HG03066 (cell line): ENCODE data around the gene KMT2A.
"Not testable (repeated sequence)": the region's sequence is repeated elsewhere in the genome, so short reads cannot be mapped to it uniquely, and the experiment has no call there.

Source experiments
- ATAC-seq: cut with Tn5 transposase; IDR thresholded peaks from one replicate; pipeline ENCODE4 v1.9.1; 2021; ENCODE audit warnings: low read depth; ENCODE audit not compliant: unreplicated experiment

The KMT2A gene

DNA sequence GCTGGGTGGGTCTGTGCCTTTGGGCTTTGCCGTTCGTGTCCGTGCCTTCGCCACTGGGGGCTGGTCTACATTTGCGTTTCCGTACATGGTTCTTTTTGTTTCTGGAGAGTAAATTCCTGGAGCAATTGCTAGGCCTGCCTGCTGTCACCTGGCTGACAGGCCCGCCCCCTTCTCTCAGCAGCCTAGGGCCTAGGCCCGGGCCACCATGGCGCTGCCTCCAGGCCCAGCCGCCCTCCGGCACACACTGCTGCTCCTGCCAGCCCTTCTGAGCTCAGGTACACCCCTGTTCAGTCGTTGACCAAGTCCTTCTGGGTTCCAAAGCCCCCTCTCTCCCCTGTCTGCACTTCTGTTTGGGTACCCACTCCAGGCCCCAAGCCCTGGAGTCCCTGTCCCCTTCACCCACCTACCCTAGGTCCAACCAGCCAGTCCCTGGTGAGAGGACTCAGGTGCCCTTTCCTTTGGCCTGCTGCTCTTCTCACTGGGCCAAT lies 95.3 kb downstream of the KMT2A start:
- ATAC-seq: peak; percentile 6

DNA sequence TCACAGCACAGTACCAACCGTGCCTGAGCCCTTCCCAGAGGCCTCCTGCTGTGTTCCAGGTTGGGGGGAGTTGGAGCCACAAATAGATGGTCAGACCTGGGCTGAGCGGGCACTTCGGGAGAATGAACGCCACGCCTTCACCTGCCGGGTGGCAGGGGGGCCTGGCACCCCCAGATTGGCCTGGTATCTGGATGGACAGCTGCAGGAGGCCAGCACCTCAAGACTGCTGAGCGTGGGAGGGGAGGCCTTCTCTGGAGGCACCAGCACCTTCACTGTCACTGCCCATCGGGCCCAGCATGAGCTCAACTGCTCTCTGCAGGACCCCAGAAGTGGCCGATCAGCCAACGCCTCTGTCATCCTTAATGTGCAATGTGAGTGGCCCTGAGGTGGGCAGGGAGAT lies 95.8 kb downstream of the KMT2A start:
- ATAC-seq: no peak

DNA sequence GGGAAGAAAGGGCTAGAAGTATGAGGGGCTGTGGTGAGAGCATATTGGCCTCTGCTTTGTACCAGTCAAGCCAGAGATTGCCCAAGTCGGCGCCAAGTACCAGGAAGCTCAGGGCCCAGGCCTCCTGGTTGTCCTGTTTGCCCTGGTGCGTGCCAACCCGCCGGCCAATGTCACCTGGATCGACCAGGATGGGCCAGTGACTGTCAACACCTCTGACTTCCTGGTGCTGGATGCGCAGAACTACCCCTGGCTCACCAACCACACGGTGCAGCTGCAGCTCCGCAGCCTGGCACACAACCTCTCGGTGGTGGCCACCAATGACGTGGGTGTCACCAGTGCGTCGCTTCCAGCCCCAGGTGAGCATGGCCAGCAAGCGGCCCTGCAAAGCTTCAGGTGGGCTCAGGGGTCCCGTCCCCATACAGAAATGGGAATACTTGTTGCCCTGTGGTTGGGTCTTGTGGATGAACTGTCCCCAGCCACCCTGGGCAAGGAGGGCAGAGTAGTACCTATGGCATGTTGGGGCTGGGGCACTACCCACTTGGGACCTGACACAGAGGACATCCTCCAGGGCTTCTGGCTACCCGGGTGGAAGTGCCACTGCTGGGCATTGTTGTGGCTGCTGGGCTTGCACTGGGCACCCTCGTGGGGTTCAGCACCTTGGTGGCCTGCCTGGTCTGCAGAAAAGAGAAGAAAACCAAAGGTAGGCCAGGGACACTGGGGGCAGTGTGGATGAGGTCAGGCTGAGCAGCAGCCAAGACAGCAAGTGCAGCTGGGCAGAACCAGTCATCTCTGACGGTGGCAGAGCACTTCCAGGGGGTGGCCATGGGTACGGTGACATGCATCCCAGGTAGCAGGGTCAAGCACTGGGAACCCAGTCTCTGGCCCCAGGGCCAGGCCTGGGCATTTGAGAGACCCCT lies 96.8 kb downstream of the KMT2A start:
- ATAC-seq: no peak

DNA sequence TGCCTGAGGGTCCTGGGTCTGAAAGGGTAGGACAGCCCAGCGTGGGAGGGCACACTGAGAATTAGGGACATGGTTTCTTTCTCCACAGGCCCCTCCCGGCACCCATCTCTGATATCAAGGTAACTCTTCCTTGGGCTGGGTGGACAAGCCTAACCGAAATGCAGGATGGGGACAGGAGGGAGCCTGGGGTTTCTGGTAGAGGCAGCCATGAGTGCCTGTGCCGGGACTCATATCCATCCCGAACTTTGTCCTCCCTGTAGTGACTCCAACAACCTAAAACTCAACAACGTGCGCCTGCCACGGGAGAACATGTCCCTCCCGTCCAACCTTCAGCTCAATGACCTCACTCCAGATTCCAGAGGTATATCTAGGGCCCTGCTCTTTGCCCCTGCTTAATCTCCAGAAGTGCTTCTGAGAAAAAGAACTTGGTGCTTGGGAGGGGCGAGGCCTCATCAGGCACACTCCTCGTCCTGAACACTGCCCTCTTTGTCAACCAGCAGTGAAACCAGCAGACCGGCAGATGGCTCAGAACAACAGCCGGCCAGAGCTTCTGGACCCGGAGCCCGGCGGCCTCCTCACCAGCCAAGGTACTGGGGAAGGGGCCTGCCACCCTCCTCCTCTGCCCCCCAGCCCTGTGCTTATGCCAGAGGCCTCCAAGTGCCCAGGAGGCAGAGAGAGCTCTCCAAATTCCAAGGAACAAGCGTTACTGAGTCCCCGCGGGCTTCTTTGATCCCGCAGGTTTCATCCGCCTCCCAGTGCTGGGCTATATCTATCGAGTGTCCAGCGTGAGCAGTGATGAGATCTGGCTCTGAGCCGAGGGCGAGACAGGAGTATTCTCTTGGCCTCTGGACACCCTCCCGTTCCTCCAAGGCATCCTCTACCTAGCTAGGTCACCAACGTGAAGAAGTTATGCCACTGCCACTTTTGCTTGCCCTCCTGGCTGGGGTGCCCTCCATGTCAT lies 97.8 kb downstream of the KMT2A start:
- no peak for ATAC-seq

DNA sequence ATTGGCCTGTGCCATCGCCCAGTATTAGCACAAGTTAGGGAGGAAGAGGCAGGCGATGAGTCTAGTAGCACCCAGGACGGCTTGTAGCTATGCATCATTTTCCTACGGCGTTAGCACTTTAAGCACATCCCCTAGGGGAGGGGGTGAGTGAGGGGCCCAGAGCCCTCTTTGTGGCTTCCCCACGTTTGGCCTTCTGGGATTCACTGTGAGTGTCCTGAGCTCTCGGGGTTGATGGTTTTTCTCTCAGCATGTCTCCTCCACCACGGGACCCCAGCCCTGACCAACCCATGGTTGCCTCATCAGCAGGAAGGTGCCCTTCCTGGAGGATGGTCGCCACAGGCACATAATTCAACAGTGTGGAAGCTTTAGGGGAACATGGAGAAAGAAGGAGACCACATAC lies 99.0 kb downstream of the KMT2A start:
- no peak for ATAC-seq

DNA sequence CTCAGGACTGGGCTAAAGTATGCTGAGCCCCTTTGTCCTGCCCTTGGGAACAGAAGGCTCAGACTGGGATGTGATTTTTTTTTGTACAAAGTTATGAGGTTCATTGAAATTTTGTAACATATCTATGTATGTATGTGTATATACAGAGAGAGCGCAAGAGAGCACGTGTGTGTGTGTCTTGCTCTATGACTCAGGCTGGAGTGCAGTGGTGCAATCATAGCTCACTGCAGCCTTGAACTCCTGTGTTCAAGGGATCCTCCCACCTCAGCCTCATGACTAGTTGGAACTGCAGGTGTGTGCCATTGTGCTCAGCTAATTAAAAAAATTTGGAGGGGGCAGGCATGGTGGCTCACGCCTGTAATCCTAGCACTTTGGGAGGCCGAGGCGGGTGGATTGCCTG lies 100.4 kb downstream of the KMT2A start:
- no peak for ATAC-seq

DNA sequence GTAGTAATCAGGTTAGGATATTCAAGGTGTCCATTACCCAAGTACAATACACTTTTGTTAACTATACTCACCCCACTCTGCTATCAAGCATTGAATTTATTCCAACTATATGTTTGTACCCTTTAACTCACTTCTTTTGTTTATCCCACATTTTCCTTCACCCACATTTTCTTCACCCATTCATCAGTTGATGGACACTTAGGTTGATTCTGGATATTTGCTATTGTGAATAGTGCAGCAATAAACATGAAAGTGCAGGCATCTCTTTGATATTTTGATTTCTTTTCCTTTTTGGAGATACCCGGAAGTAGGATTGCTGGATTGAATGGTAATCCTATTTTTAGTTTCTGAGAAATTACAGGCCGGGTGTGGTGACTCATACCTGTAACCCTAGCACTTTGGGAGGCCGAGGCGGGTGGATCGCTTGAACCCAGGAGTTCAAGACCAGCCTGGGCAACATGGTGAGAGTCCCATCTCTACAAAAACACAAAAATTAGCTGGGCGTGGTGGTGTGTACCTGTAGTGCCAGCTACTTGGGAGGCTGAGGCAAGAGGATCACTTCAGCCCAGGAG lies 101.2 kb downstream of the KMT2A start:
- ATAC-seq: no peak

DNA sequence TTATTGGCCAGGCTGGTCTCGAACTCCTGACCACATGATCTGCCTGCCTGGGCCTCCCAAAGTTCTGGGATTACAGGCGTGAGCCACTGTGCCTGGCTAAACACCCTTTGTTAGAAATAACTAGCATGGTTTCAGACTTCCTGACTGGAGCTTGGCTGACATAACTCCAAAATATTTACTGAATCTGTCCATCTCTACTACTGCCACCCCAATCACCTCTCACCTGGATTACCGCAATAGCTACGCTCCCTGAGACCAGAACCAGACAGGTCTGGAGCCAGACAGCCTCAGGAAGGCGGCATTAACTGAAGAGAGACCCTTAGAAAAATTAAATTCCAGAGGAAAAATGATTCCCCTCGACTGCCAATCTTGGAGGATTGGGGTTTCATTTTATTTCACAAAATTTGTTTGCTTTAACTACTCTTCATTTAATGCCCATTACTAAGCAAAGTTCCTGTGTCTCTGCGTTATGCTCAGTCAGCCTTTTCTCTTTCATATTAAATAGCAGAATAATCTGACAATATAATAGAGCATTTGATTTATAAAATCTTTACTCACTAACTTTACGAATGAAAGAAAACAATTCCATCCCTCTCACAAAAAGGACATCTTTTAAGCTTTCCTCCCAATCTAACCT lies 107.8 kb downstream of the KMT2A start:
- no peak for ATAC-seq

DNA sequence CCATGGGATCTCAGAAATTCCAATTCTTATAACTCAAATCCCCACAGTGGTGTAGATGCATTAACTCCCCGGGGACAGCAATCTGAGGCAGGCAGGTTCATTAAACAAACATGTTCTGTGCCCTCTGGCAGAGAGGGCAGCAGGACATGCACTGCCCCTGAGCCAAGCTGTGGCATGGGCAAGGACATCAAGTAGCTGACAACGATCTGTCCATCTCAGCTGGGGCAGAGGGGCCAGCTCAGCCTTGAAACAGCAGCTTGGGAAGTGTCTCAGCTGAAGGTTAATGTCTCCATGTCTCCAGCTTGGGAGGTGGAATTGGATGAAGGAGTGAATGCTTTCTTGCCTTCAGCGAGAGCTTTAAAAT lies 108.3 kb downstream of the KMT2A start:
- ATAC-seq: no peak

DNA sequence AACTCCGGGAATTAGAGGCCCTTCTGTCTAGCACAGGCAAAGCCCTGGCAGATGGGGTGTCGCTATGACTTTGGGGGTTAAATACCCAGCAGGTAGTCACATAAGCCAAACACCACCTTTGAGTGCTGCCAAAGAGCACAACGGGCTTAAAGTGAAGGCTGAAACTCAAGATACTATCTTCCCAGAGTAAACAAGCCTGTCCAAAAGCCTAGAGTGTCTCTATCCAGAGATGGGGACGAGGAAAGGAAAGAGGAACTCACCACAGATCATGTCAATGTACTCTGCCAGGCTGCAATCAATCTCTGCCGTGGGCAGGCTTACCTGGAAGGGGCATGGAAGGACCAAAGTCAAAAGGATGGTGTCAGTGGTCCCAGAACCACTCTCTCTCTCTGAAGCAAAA lies 109.2 kb downstream of the KMT2A start:
- ATAC-seq: no peak

DNA sequence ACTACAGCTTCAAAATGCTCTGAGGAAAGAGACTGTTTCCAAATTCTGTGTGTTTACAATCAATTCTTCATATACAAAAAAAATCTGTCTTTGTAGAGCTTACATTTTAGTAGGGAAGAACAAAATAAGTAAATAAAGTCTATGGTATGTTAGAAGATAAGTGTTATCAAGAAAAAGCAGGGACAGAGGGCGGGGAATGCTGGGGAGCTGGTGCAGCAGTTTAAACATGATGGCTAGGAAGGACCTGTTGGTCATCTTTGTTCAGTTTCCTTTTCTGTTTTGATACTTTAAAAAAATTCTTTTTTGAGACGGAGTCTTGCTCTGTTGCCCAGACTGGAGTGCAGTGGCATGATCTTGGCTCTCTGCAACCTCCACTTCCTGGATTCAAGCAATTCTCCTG lies 110.8 kb downstream of the KMT2A start:
- ATAC-seq: no peak

DNA sequence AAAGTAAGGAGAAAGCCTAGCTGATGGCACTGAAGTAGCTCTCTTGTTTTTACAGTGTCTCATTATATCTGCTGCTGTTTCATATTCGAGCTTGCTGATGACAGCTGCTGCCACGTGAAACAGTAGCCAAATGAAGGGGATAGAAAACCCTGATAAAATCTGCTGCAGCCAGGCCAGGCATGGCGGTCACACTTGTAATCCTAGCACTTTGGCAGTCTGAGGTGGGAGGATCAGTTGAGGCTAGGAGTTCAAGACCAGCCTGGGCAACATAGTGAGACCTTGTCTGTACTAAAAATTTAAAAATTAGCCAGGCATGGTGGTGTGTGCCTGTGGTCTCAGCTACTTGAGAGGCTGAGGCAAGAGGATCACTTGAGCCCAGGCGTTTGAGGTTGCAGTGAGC lies 116.0 kb downstream of the KMT2A start:
- no peak for ATAC-seq

DNA sequence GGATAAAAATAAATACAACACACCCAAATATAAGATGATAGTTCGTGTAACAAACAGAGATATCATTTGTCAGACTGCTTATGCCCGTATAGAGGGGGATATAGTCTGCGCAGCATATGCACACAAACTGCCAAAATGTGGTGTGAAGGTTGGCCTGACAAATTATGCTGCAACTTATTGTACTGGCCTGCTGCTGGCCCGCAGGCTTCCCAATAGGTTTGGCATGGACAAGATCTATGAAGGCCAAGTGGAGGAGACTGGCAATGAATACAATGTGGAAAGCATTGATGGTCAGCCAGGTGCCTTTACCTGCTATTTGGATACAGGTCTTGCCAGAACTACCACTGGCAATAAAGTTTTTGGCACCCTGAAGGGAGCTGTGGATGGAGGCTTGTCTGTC lies 124.5 kb downstream of the KMT2A start:
- no peak for ATAC-seq

DNA sequence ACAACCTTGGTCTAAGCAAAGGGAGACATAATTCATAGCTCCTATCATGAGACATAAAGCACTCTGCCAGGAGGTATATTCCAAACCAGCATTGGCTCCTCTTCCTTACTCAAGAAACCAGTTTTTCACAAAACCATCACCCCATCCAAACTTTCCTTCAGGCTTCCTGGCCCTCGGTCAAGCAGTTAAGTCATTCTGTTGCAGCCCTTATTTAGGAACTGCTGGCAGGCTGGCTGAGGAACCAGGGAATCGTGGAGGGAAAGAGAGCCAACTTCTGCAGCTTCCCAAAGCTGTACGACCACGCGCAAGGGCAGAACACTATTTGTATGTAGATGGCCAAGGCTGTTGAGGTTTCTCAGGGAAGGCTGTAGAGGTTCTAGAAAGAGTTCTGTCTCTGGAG lies 128.8 kb downstream of the KMT2A start:
- no peak for ATAC-seq

DNA sequence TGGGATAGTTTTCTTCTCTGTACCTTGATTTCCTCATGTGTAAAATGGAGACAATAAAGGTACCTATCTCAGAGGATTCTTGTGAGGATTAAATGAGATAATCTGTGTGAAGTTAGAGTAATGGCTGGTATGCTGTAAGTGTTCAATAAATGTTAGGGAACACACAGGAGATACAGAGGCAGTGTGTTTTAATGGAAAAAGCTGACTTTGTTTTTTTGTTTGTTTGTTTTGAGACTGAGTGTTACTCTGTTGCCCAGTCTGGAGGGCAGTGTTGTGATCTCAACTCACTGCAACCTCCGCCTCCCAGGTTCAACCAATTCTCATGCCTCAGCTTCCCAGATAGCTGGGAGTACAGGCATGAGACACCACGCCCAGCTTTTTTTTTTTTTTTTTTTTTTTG lies 133.4 kb downstream of the KMT2A start:
- no peak for ATAC-seq

DNA sequence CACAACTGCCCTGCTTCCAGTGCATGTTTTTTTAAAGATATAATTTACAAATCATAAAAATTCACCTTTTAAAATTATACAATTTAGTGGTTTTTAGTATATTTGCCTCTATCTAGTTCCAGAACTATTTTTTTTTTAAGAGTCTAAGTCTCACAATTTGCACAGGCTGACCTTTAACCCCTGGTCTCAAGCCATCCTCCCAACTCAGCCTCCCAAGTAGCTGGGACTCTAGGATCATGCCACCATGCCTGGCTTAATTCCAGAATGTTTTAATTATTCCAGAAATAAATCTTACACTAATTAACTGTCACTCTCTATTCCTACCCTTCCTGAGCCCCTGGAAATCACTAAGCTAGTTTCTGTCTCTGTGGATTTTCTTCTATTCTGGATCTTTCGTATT lies 134.5 kb downstream of the KMT2A start:
- ATAC-seq: no peak

DNA sequence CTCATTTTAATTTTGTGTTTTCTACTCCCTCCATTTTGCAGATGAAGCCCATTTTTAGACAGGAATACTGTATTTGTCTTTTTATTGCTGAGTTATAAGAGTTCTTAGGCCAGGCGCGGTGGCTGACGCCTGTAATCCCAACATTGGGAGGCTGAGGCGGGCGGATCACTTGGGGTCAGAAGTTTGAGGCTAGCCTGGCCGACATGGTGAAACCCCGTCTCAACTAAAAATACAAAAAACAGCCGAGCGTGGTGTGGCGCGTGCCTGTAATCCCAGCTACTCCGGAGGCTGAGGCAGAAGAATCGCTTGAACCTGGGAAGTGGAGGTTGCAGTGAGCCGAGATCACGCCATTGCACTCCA lies 135.4 kb downstream of the KMT2A start:
- not testable (repeated sequence) for ATAC-seq

DNA sequence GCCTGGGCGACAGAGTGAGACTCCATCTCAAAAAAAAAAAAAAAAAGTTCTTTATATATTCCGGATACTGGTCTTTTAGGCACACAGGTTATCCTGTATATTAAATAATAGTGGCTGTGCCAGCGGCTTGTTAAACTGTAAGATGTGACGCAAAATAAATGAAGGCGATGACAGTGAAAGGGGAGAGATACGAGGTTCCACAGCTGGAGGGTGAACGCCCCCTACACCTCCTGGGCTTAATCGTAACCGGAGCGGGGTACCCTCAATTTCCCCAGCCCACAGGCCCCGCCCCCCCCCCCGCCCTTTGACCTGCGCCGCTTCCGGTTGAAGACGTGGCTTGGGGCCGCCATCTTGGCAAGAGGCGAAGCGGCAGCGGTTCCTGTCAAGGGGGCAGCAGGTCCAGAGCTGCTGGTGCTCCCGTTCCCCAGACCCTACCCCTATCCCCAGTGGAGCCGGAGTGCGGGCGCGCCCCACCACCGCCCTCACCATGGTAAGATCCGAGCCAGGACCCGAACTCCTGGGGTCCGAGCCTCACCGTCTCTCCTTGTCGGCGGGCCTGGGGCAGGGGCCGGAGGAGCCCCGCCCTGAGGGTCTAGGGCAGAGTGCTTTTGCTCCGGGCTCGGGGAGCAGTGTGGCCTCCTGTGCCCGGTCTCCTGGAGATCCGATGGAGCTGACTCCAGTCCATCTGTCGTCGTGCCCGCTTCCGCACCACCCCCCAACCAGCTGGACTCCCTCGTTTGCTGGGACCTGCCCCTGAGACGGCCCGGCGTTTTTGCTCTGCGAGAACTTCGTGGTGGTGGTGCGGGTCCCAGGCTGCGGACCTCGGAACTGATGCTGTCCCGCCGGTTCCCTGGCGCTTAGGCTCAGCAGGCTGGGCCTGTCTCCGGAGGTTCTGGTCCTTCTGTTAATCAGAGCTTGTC lies 136.0 kb downstream of the KMT2A start, which contains the start of gene ARCN1:
Gene ARCN1 (plus strand): TSS at position 349 of the 920 bp plus-strand sequence. CDS start 139 bp downstream, at position 488.
- peak; percentile 61 for ATAC-seq

DNA sequence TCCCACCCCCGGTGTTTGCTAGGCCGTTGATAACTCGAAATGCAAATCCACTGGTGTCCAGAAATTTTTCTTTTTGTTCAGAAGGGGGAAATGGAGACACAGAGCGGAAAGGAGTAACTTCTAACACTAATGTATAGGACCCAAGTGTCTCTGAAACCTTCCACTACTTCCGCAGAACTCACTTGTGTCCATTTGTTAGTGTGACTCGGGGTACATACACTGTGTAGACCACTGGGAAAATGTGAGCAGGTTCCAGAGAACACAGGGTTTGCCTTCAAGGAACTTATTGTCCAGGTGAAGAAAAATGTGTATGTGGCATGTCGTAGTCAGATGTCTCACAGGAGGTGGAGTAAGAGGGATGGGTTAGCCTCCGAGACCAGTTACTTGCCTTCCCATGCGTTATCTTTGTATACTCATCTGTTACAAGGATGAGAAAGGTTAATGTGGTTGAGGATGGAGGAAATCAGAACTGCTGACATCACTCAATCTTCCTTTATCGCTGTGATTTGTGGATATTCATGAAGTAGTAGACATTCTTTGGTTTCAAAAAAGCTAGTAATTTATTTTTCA lies 136.8 kb downstream of the KMT2A start:
- peak; percentile 28 for ATAC-seq
